B cell (primary cell): ENCODE measurements around the gene ACACB. TPM values are rescaled to one million over a fixed set of nuclear protein-coding genes. Genes with fewer than 3 reads are reported as not detected.

Experiments used
- ATAC-seq: fragments of 200-7000 bp; cut with Tn5 transposase; one replicate; pipeline ENCODE4 v1.10.0; 2021; ENCODE audit warnings: low read depth, mild to moderate bottlenecking, moderate number of reproducible peaks, moderate library complexity
- CTCF ChIA-PET: fragments of 350-600 bp; sonication (Branson Sonifier 250); formaldehyde crosslinking; loops from one replicate; lab custom pipeline; 2021; ENCODE audit warnings: antibody characterized with exemption, inconsistent platforms; lab: Charles Lee
- POLR2A ChIA-PET: fragments of 350-600 bp; sonication (Branson Sonifier 250); formaldehyde crosslinking; loops from one replicate; lab custom pipeline; 2021; ENCODE audit warnings: antibody characterized with exemption; lab: Charles Lee
- DNase-seq: peaks from one replicate; pipeline ENCODE4 v3.0.0; 2013
- H2AFZ ChIP-seq: 2 replicates; pipeline ENCODE4 v1.6.1; 2012; ENCODE audit warnings: mild to moderate bottlenecking, low read depth, low read length; ENCODE audit not compliant: insufficient read depth, poor library complexity, severe bottlenecking
- H3K27ac ChIP-seq, 2 donors: 1 replicate in 1 of 2; 2 replicates in 1 of 2; pipeline ENCODE4 v1.5.1; 2012 to 2013; ENCODE audit warnings: low read length in 2 of 2, mild to moderate bottlenecking in 2 of 2, moderate library complexity in 1 of 2
- H3K27me3 ChIP-seq, 4 experiments: fragments of 200-600 bp in 1 of 4; sonication (generic) in 1 of 4; replicated peaks in 1 of 4; 1 replicate in 2 of 4; 2 replicates in 2 of 4; pipeline versions ENCODE4 v1.6.1 to v1.7.0; 2013 to 2016; ENCODE audit warnings: low read length in 3 of 4, mild to moderate bottlenecking in 2 of 4, mixed read lengths in 1 of 4, moderate library complexity in 1 of 4; ENCODE audit not compliant: insufficient read depth in 4 of 4, control insufficient read depth in 3 of 4; ENCODE audit errors: control extremely low read depth in 1 of 4
- H3K36me3 ChIP-seq, 2 experiments: replicated peaks in 1 of 2; 1 replicate in 1 of 2; 2 replicates in 1 of 2; pipeline versions ENCODE4 v1.6.1 to v1.7.1; 2013; ENCODE audit warnings: low read length in 1 of 2; ENCODE audit not compliant: insufficient read depth in 2 of 2, control insufficient read depth in 1 of 2; ENCODE audit errors: control extremely low read depth in 1 of 2, extremely low read depth in 1 of 2
- H3K4me1 ChIP-seq, 2 donors: fragments of 200-600 bp in 1 of 2; sonication (generic) in 1 of 2; 1 replicate in 1 of 2; 2 replicates in 1 of 2; pipeline versions ENCODE4 v1.5.1 to v1.6.1; 2013 to 2017; ENCODE audit warnings: low read length in 2 of 2; ENCODE audit not compliant: control insufficient read depth in 2 of 2, insufficient read depth in 2 of 2
- H3K4me2 ChIP-seq: replicated peaks from 2 replicates; pipeline ENCODE3; 2012; ENCODE audit warnings: mild to moderate bottlenecking, low read depth, low read length; ENCODE audit not compliant: poor library complexity, severe bottlenecking
- H3K4me3 ChIP-seq, 5 experiments: fragments of 200-600 bp in 1 of 5; sonication (generic) in 1 of 5; 1 replicate in 3 of 5; 2 replicates in 2 of 5; pipeline versions ENCODE4 v1.5.1 to v1.7.0; 2011 to 2016; ENCODE audit warnings: low read length in 4 of 5, mild to moderate bottlenecking in 4 of 5, low read depth in 2 of 5, control low read depth in 1 of 5, moderate library complexity in 1 of 5; ENCODE audit not compliant: insufficient read depth in 1 of 5; ENCODE audit errors: control extremely low read depth in 1 of 5, extremely low read depth in 1 of 5
- H3K79me2 ChIP-seq: fragments of 200-600 bp; sonication (generic); one replicate; pipeline ENCODE4 v1.6.0; 2016; ENCODE audit warnings: low read length; ENCODE audit not compliant: control insufficient read depth, insufficient read depth
- H3K9ac ChIP-seq: fragments of 200-600 bp; sonication (generic); 2 replicates; pipeline ENCODE4 v1.6.1; 2017; ENCODE audit warnings: mild to moderate bottlenecking, low read length, moderate library complexity
- H3K9me3 ChIP-seq, 3 donors: one replicate each; pipeline versions ENCODE4 v1.6.1 to v1.7.1; 2013; ENCODE audit warnings: low read length in 2 of 3; ENCODE audit not compliant: control insufficient read depth in 2 of 3, insufficient read depth in 1 of 3; ENCODE audit errors: control extremely low read depth in 1 of 3
- H4K20me1 ChIP-seq: 2 replicates; pipeline ENCODE4 v1.6.0; 2012; ENCODE audit warnings: mild to moderate bottlenecking, low read length; ENCODE audit not compliant: insufficient read depth, control insufficient read depth, poor library complexity, severe bottlenecking
- H3K27ac Mint-ChIP-seq: one replicate; pipeline ENCODE4 v1.8.0; 2021; ENCODE audit warnings: mixed read lengths
- H3K27me3 Mint-ChIP-seq: one replicate; pipeline ENCODE4 v1.8.0; 2021; ENCODE audit warnings: mixed read lengths
- H3K4me1 Mint-ChIP-seq: one replicate; pipeline ENCODE4 v1.8.0; 2021; ENCODE audit warnings: mixed read lengths
- H3K4me3 Mint-ChIP-seq: one replicate; pipeline ENCODE4 v1.8.0; 2021; ENCODE audit warnings: mixed read lengths
- H3K9me3 Mint-ChIP-seq: one replicate; pipeline ENCODE4 v1.8.0; 2022; ENCODE audit warnings: mixed read lengths; ENCODE audit not compliant: insufficient read depth
- CTCF ChIP-seq: fragments of 200-600 bp; IDR thresholded peaks from one replicate; pipeline ENCODE4 v1.8.0; 2022; ENCODE audit warnings: antibody characterized with exemption, mild to moderate bottlenecking
- EZH2 ChIP-seq: IDR thresholded peaks from 2 replicates; pipeline ENCODE4 v1.6.1; 2012; ENCODE audit warnings: borderline replicate concordance, low read depth, mild to moderate bottlenecking, moderate library complexity, low read length; ENCODE audit not compliant: insufficient read depth, poor library complexity, severe bottlenecking
- WGBS: methylation state at CpG from one replicate; pipeline ENCODE4 v1.1.5; 2013; ENCODE audit warnings: missing lambda C conversion rate; ENCODE audit not compliant: insufficient coverage; 5-methylcytosine and 5-hydroxymethylcytosine counted together
- intact Hi-C: fragments of 100-400 bp; cut with micrococcal nuclease; formaldehyde crosslinking; loops from one replicate; pipeline ENCODE4 v1.10.0; 2022
- polyA plus RNA-seq: library from polyadenylated mRNA; depleted of rRNA; stranded (reverse); fragments of >200 nt; gene quantifications from 2 replicates; pipeline ENCODE4 v1.2.3, GENCODE V29; 2012
- total RNA-seq, 2 donors: library from RNA; stranded (reverse); fragments of 120-200 nt in 1 of 2; gene quantifications; 1 replicate in 1 of 2; 2 replicates in 1 of 2; pipeline versions ENCODE4 v1.2.3 to v1.2.4, GENCODE V29; 2013 to 2022

Gene ACACB
- total and polyA plus RNA-seq, 2 donors (not counting 1 experiment from before 2014, with no cell fraction given) = 7.4 to 27.5 TPM

DNA sequence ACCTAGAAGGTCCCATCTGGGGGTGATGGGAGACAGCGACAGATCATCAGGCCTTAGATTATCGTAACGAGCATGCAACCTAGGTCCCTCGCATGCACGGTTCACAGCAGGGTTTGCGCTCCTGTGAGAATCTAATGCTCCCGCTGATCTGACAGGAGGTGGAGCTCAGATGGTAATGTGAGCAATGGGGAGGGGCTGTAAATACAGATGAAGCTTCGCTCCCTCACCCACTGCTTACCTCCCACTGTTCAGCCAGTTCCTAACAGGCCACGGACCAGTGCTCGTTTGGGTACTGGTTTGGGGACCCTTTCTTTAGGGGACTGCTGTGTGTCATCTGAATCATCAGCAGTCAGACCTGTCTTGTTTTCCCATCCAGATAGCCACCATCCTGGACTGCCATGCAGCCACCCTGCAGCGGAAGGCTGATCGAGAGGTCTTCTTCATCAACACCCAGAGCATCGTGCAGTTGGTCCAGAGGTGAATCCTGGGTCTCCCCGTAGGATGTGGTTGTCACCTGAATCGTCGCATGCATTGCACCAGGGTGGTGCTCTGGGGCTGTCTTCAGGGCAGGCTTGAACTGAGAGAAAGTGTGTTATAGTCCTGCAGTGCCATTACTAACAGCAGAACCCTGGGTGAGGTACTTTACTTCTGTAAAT, 96.2 kb downstream of the ACACB start:
- Histone ChIP-seq H4K20me1 (no peaks in the 10 kb centered on the region), H3K36me3 (peaks cover 0 to 5% of the 10 kb centered on the region in 2 experiments), H3K27me3 (no peaks in the 10 kb centered on the region), H3K4me1 (no peaks in the 10 kb centered on the region), H2AFZ (no peak overlapping the region), H3K4me2 (no peak overlapping the region), H3K27ac (no peak overlapping the region), H3K9me3 (no peaks in the 10 kb centered on the region), H3K4me3 (no peak overlapping the region), H3K79me2 (no peaks in the 10 kb centered on the region), H3K9ac (no peak overlapping the region)
- POLR2A ChIA-PET = no interaction called here
- Mint-ChIP-seq H3K27me3 (no peaks in the 10 kb centered on the region), H3K9me3 (no peaks in the 10 kb centered on the region), H3K4me3 (no peak overlapping the region), H3K27ac (no peak overlapping the region), H3K4me1 (no peaks in the 10 kb centered on the region)
- no peak for TF ChIP-seq CTCF
- no peak for TF ChIP-seq EZH2
- CTCF ChIA-PET = no interaction called here
- WGBS = over 99% methylated on average over 15 of the region's 16 CpGs
- no peak for DNase-seq
- intact Hi-C loops = no loop called here
- ATAC-seq = no peak

GRCh38 chr12:109214131-109214530, 97.7 kb downstream of the ACACB start:
- no peaks in the 10 kb centered on the region for H3K27me3 Mint-ChIP-seq
- Histone ChIP-seq H3K4me1 (no peaks in the 10 kb centered on the region), H4K20me1 (no peaks in the 10 kb centered on the region), H3K9ac (no peak overlapping the region), H3K4me3 (no peak overlapping the region), H3K4me2 (no peak overlapping the region), H3K9me3 (no peaks in the 10 kb centered on the region), H3K27ac (no peak overlapping the region), H3K79me2 (no peaks in the 10 kb centered on the region), H3K36me3 (peaks cover 0 to under 1% of the 10 kb centered on the region in 2 experiments), H3K27me3 (no peaks in the 10 kb centered on the region), H2AFZ (no peak overlapping the region)
- intact Hi-C loops = no loop called here
- H3K4me3 Mint-ChIP-seq = no peak overlapping the region
- H3K27ac Mint-ChIP-seq = no peak overlapping the region
- DNase-seq (no peak), ATAC-seq (no peak)
- no peaks in the 10 kb centered on the region for H3K4me1 Mint-ChIP-seq
- H3K9me3 Mint-ChIP-seq = no peaks in the 10 kb centered on the region
- CTCF ChIA-PET = interaction anchor here (0.8 kb wide), 1 partner anchor 102 kb away, joined by 3 read pairs; no protein-coding TSS in a partner anchor
- POLR2A ChIA-PET = no interaction called here
- no peak for TF ChIP-seq CTCF
- TF ChIP-seq EZH2 = no peak
- 100% methylated on average over 3 of the region's 3 CpGs for WGBS
